Subcutaneous adipose tissue (tissue), 4 donors: ENCODE results near the gene ALDH1L1. TPM values are rescaled to one million over a fixed set of nuclear protein-coding genes. Genes with fewer than 3 reads are reported as not detected.

ENCODE experiments used
- total RNA-seq, 4 donors: library from RNA; depleted of rRNA; stranded (reverse); fragments of >200 nt; gene quantifications; one replicate each; pipeline ENCODE4 v1.1.0, GENCODE V29; 2016
- TF ChIP-seq, protein P1 (sequence below): fragments of 450-650 bp; IDR thresholded peaks from one replicate; pipeline ENCODE4 v1.5.1; 2016; ENCODE audit warnings: low read depth, mild to moderate bottlenecking, control low read depth, antibody characterized with exemption, moderate library complexity

The ALDH1L1 gene
- total RNA-seq, 4 donors from 2014 or later, result 63.4 to 281 (median 73.8) TPM

DNA sequence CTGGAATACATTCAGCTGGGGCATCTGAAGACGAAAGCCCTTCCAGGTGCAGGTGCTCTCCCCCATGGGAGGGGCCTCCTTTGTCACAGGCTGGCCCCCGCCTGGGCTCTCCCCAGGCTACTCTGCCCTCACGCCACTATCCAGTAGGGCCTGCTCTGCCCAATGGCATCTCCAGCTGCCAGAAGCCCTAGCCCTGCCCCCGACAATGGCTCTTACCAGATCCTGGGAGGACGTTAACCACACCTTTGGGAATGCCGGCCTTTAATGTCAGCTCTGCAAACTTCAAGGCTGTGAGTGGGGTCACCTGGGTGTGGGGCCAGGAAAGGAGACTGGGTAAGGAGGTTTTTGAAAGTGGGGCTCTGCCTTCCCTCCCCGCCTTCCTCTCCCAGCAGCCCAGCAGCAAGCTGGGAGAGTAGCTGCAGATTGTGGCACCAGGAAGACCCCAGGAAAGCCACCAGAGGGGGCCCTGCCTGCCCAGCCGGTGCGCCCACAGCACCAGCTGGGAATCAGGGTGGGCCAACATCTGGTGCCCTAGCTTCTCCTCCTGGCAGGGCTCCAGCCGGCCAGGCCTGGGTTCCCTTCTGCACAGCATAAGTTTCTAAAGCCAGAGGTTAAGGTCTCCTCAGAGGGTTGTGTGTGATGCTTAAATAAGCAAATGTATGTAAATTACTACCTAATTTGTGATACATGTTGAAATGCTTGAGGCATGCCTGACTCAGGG lies 56.1 kb downstream of the ALDH1L1 start:
- TF ChIP-seq, protein P1, sequence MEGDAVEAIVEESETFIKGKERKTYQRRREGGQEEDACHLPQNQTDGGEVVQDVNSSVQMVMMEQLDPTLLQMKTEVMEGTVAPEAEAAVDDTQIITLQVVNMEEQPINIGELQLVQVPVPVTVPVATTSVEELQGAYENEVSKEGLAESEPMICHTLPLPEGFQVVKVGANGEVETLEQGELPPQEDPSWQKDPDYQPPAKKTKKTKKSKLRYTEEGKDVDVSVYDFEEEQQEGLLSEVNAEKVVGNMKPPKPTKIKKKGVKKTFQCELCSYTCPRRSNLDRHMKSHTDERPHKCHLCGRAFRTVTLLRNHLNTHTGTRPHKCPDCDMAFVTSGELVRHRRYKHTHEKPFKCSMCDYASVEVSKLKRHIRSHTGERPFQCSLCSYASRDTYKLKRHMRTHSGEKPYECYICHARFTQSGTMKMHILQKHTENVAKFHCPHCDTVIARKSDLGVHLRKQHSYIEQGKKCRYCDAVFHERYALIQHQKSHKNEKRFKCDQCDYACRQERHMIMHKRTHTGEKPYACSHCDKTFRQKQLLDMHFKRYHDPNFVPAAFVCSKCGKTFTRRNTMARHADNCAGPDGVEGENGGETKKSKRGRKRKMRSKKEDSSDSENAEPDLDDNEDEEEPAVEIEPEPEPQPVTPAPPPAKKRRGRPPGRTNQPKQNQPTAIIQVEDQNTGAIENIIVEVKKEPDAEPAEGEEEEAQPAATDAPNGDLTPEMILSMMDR, result no peak

DNA sequence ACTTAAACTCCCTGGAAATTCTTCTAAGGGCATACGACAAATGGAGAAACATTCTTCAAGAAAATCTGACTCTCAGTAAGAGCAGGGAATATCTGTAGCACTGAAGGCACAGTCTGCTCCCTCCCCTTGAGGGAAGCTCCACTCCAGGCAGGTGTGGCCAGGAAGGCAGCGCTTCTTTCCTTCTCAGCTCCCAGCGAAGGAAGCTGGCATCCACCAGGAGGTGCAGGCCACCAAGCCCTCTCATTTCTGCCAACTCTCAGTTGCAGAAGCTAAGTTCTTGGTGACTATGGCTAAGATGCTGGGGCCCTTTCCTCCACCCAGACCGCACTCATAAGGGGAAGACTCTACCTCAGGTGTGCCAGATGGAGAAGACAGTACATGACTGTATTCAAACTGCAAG lies 58.8 kb downstream of the ALDH1L1 start:
- TF ChIP-seq, protein P1, result no peak

DNA sequence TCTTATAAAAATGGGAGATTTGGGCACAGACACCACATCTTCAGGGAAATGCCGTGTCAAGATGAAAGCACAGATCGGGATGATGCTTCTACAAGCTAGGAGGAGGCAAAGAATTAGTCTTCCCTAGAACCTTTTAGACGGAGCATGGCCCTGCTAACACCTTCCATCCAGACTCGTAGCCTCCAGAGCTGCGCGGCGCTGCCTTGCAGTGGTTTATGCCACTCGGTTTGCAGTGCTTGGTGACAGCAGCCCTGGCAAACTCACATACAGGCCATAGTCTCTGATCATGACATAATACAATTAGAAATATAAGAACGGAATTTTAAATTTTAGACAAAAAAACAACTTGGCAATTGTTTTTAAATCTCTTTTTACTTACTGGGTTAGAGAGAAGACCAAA lies 59.3 kb downstream of the ALDH1L1 start:
- TF ChIP-seq, protein P1, result no peak

DNA sequence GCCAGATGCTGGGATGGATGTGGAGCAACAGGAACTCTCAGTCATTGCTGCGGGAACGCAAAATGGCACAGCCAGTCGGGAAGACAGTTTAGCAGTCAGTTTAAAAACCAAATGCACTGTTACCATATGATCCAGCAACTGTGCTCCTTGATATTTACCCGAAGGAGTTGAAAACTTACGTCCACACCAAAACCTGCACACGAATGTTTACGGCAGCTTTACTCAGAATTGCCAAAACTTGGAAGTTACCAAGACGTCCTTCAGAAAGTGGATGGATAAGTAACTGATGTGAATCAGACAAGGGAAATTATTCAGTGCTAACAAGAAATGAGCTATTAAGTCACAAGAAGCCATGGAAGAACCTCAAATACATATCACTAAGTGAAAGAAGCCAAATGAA lies 60.4 kb downstream of the ALDH1L1 start:
- TF ChIP-seq, protein P1, result no peak

DNA sequence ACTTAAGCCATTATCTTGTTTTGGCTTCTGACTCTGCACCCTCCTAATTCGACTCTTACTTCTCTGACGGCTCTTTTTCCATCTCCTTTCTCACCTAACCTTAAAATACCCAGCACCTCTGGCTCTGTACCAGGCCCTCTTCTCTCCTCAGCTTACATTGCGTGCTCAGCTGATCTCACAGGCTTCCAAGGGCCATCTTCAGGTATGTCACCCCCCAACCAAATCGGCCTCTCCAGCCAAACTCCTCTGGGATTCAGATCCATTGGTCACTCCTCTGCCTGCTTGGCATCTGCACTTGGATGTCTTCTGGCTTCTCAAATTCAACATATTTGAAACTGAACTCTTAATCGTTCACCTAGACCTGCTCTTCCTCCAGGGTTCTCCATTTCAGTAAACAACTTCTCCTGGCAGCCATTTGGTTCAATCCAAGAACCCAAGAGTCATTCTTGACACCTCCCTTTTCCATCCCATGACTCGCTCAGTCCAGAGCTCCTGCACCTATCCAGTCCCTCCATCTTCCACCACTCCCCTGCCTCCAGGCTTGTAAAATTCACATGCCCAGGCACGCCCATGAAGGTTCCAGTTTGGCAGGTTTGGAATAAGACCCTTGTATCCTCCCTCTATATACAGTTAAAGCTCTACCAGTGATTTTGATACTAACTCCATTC lies 61.2 kb downstream of the ALDH1L1 start:
- TF ChIP-seq, protein P1, result no peak

DNA sequence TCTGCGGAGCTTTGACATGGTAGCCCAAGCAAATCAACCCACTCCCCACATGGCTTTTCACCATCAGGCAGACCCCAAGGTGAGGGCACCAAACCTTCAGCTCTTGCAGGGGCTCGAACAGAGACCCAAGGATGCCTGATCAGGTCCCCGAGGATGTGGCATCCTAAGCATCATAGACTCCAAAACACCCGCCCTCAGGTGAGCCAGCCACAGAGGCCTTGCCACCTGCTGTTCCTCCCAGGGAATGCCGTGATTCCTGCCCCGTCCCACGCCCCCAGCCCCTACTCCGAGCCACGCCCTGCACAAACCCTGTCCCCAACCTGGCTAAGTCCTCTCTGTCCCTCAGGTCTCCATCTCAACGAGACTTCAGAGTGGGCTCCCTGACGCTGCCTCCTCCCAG lies 61.8 kb downstream of the ALDH1L1 start:
- TF ChIP-seq, protein P1, result no peak

DNA sequence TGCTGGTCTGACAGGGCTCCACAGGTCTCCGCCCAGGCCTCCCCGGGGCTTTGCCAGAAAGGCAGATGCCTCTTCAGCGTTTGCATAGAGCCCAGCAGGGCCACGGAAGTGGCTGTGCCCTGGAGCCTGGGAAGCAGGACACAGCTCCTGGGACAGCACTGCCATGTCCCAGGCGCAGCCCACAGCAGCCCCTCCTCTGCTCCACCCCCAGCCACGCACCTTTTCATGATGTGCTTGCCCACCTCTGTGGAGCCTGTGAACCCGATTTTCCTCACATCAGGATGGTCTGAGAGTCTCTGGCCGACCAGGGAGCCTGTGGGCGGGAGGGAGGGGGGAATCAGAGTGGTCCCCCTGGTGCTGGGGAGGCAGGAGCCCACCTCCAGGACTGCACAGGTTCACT lies 62.6 kb downstream of the ALDH1L1 start:
- TF ChIP-seq, protein P1, result no peak
